ENCODE results near the gene SV2C. TPM values are rescaled to one million over a fixed set of nuclear protein-coding genes. Genes with fewer than 3 reads are reported as not detected.

The SV2C gene
- total RNA-seq, 1 experiment from 2014 or later: 0.09 TPM

GRCh38 chr5:76277736-76278135 is 194.6 kb downstream of the SV2C start:
- H3K4me1 Mint-ChIP-seq: peaks cover 6% of the 10 kb centered on the region; the same call in 1 of the 2 replicates
- ATAC-seq (no peak), DNase-seq (ENCODE audit: low spot score) (no peak)
- TF ChIP-seq ZMAT4 (CRISPR knock-in tag; IDR thresholded peaks at IDR 0.05) (no peak), CBFB (CRISPR knock-in tag; IDR thresholded peaks at IDR 0.05; ENCODE audit: low read depth) (no peak), MXD4 (CRISPR knock-in tag; IDR thresholded peaks at IDR 0.05; ENCODE audit: borderline replicate concordance) (no peak)
- H3K27me3 Mint-ChIP-seq (ENCODE audit: low read depth): no peaks in the 10 kb centered on the region
- CTCF ChIA-PET: no interaction called here
- POLR2A ChIA-PET: no interaction called here
- no peaks in the 10 kb centered on the region for H3K36me3 Mint-ChIP-seq
- no peak overlapping the region for H3K27ac Mint-ChIP-seq
- no peak overlapping the region for H3K4me3 Mint-ChIP-seq
- H3K9me3 Mint-ChIP-seq: no peaks in the 10 kb centered on the region

GRCh38 chr5:76278261-76278789 is 195.1 kb downstream of the SV2C start:
- TF ChIP-seq HMGA2 (CRISPR knock-in tag; IDR thresholded peaks at IDR 0.05) (no peak), FOXK1 (CRISPR knock-in tag; IDR thresholded peaks at IDR 0.05) (no peak), ESRRA (CRISPR knock-in tag; IDR thresholded peaks at IDR 0.05; ENCODE audit: borderline replicate concordance) (no peak), ATF1 (CRISPR knock-in tag; IDR thresholded peaks at IDR 0.05) (no peak), HMGXB4 (CRISPR knock-in tag; IDR thresholded peaks at IDR 0.05) (no peak), GABPB1 (CRISPR knock-in tag; IDR thresholded peaks at IDR 0.05) (no peak)
- CTCF ChIA-PET: interaction anchor here (0.6 kb wide), 1 partner anchor 211 kb away, joined by 3 read pairs; no protein-coding TSS in a partner anchor
- H3K4me3 Mint-ChIP-seq: no peak overlapping the region
- POLR2A ChIA-PET: no interaction called here
- H3K9me3 Mint-ChIP-seq: no peaks in the 10 kb centered on the region
- H3K4me1 Mint-ChIP-seq: peaks cover 4% of the 10 kb centered on the region; the same call in 1 of the 2 replicates
- H3K27me3 Mint-ChIP-seq (ENCODE audit: low read depth): no peaks in the 10 kb centered on the region
- H3K27ac Mint-ChIP-seq: no peak overlapping the region
- ATAC-seq: no peak; the same call in 1 of the 2 replicates
- H3K36me3 Mint-ChIP-seq: no peaks in the 10 kb centered on the region
- no peak for DNase-seq (ENCODE audit: low spot score)

GRCh38 chr5:76280494-76280893 is 197.3 kb downstream of the SV2C start:
- Mint-ChIP-seq H3K9me3 (no peaks in the 10 kb centered on the region), H3K4me1 (no peaks in the 10 kb centered on the region), H3K36me3 (no peaks in the 10 kb centered on the region), H3K27ac (no peak overlapping the region), H3K4me3 (no peak overlapping the region), H3K27me3 (ENCODE audit: low read depth) (no peaks in the 10 kb centered on the region)
- ATAC-seq (no peak), DNase-seq (ENCODE audit: low spot score) (no peak)
- ChIA-PET POLR2A (no interaction called here), CTCF (no interaction called here)
- TF ChIP-seq GTF2I (CRISPR knock-in tag; conservative IDR thresholded peaks at IDR 0.05) (no peak), RORB (CRISPR knock-in tag; IDR thresholded peaks at IDR 0.05) (no peak), ZNF281 (CRISPR knock-in tag; IDR thresholded peaks at IDR 0.05) (no peak), STAT6 (CRISPR knock-in tag; conservative IDR thresholded peaks at IDR 0.05; ENCODE audit: low read depth) (no peak), AFF4 (CRISPR knock-in tag; IDR thresholded peaks at IDR 0.05; ENCODE audit: borderline replicate concordance) (no peak), IRF2 (CRISPR knock-in tag; IDR thresholded peaks at IDR 0.05; ENCODE audit: borderline replicate concordance, low read depth) (no peak), ZNF423 (CRISPR knock-in tag; IDR thresholded peaks at IDR 0.05) (no peak), ETV6 (CRISPR knock-in tag; IDR thresholded peaks at IDR 0.05) (no peak), CREB1 (CRISPR knock-in tag; IDR thresholded peaks at IDR 0.05) (no peak), USF1 (CRISPR knock-in tag; IDR thresholded peaks at IDR 0.05) (no peak), E2F5 (CRISPR knock-in tag; IDR thresholded peaks at IDR 0.05) (no peak), ATF1 (CRISPR knock-in tag; IDR thresholded peaks at IDR 0.05) (no peak)
